Epithelial cell of prostate (primary cell): Measurements from ENCODE around the gene TP53RK.

Experiments
- DNase-seq: peaks from one replicate; pipeline ENCODE4 v3.0.0-alpha.2; 2011; ENCODE audit warnings: low read depth, low spot score
- H3K27ac ChIP-seq: fragments of 450-650 bp; 2 replicates; pipeline ENCODE4 v1.5.1; 2017; ENCODE audit warnings: mild to moderate bottlenecking

The TP53RK gene

DNA sequence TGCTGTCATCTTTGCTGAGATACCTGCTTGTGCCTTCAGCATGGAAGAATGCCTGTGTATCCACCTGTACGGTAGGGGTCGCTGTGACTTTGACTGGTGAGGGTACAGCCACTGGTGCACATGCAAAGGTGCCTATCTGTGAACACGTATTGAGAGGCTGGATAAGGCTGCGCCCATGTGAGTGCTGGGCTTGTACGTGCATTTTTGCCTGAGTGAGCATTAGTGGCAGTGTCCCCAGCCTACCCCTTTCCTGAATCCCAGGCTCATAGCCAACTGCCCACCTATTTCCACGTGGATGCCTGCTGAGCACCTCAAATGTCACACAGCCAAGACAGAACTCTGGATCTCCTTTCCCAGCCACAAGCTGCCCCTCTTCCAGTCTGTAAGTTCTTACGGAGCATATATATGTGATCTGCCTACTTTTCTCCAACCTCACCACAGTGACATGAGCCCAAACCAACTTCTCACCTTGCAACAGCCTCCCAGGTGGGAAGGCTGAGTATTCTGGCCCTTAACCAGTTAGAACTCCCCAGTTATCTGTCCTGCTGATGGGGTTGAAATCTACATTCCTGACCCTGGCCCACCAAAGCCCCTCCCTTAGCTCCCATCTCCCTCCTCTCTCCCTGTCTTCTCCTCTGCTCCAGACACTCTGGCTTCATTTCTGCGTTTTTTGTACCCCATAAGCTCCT, 19.1 kb upstream of the TP53RK start:
- no peak for DNase-seq
- H3K27ac ChIP-seq, result peak overlapping the region; percentile 64

- no peak for DNase-seq
- no peak overlapping the region for H3K27ac ChIP-seq
Measured at GRCh38 chr20:46706242-46706641, 17.0 kb upstream of the TP53RK start.

- no peak overlapping the region for H3K27ac ChIP-seq
- no peak for DNase-seq
Measured at GRCh38 chr20:46705378-46705729, 16.1 kb upstream of the TP53RK start.

DNA sequence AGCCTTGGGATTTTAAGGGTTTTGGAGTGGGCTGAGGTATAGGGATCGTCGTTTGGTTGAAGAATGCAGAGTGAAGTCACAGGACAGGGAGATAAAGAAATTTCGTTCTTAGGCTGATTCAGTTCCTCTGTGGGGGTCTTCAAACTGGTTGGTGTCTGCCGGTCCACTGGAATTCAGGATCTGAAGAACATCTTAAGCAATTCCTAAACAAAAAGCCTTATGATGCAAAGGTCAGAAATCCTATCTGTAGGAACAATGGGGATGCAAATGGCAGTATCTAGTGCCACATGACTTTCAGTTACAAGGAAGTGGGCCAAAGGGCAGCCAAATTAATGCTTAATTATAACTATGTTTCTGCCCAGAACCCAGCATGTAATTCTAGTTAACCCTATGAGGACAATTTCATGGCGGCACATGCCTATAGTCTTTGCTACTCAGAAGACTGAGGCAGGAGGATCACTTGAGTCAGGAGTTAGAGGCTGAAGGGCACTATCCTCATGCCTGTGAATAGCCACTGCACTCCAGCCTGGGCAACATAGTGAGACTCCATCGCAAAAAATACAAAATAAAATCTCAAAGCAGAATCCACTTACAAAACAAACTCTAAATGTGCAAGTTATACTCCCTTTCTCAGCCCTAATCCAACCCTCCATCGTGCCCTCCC, 15.6 kb upstream of the TP53RK start:
- no peak for DNase-seq
- H3K27ac ChIP-seq, result no peak overlapping the region

GRCh38 chr20:46703435-46703834, 14.2 kb upstream of the TP53RK start:
- H3K27ac ChIP-seq, result no peak overlapping the region
- DNase-seq, result no peak

- no peak overlapping the region for H3K27ac ChIP-seq
- no peak for DNase-seq
Measured at GRCh38 chr20:46702447-46703203, 13.4 kb upstream of the TP53RK start.

- no peak for DNase-seq
- no peak overlapping the region for H3K27ac ChIP-seq
Measured at GRCh38 chr20:46701986-46702385, 12.7 kb upstream of the TP53RK start.

DNA sequence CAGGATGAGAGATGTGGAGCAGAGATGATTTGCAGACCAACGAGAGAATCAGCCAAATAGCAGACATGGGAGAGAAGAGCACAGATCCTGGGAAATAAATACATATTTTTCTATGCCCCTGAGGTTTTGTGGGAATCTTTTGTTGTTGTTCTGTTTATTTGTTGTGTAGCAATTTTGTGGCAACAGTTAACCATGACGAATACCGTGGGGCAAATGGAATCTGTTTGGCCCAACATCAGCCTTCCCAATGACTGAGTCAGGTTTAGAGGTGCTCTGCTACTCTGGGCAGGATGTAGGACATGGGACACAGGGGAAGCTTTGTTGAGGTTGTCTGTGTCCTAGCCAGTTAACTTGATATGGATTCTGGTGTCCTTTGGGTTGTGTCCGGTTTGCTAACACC, 12.3 kb upstream of the TP53RK start:
- H3K27ac ChIP-seq, result no peak overlapping the region
- no peak for DNase-seq

- no peak overlapping the region for H3K27ac ChIP-seq
- no peak for DNase-seq
Measured at GRCh38 chr20:46701057-46701456, 11.8 kb upstream of the TP53RK start.

GRCh38 chr20:46700481-46700880, 11.2 kb upstream of the TP53RK start:
- H3K27ac ChIP-seq, result no peak overlapping the region
- DNase-seq, result no peak

- no peak for DNase-seq
- H3K27ac ChIP-seq, result no peak overlapping the region
Measured at GRCh38 chr20:46699651-46700359, 10.6 kb upstream of the TP53RK start.

DNA sequence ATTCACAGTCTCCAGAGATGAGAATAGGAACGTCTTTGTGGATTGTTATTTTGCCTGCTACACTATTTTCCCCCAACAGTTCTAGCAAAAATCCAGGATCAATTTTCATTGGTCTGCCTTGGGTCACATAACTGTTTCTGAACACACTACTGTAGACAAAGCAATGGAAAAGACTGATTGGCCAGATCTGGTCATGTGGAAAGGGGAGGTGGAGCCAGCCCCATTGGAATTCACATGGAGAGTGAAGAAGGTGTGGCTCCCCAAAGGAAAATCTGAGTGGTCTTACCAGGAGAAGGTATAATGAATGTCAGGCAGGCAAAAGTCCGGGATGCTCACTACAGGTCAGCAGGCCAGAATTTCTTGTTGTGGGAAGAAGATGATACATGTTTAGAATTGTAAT, 9.5 kb upstream of the TP53RK start:
- DNase-seq, result no peak

DNA sequence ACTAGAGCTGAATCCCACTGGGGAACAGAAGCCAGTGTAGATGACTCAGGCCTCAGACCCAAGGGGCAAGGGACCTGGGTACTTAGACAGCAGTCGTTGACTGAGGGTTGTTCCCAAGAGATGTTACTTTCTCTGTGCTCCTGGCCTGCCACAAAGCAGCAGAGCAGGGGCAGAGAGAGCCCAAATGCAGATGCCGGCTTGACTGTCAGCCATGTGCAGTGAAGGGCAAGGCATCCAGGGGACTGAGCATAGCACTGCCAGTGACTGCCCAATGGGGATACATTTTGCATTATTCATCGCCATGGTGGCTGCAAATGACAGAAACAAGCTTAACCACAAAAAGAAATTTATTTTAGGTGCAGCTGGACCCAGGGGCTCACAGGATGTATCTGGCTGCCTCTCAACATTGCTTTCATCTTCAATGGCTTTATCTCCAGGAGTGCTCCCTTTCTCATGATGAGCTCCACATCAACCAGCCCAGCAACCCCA, 7.6 kb upstream of the TP53RK start:
- no peak for DNase-seq
- H3K27ac ChIP-seq, result no peak overlapping the region

More for the DNA sequence above, 9.5 kb upstream of the TP53RK start:
- no peak overlapping the region for H3K27ac ChIP-seq

GRCh38 chr20:46695892-46696291, 6.6 kb upstream of the TP53RK start:
- DNase-seq, result no peak
- no peak overlapping the region for H3K27ac ChIP-seq

DNA sequence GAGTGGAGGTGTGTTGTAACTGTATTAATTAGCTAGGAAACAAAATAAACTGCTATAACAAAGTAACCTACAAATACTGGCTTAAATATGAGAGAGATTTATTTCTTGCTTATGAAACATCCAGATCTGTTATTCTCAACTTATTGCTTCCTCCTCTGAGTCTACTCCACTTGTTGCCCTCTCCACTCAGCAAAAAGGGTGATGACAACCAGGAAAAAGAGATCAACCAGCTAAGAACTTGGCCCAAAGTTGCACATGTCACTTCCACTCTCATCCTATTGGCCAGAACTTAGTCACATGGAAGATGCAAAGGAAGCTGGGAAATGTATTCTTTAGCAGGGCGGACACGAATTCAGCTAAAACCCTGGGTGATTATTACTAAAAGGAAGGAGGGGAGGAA, 5.2 kb upstream of the TP53RK start:
- no peak overlapping the region for H3K27ac ChIP-seq
- no peak for DNase-seq

DNA sequence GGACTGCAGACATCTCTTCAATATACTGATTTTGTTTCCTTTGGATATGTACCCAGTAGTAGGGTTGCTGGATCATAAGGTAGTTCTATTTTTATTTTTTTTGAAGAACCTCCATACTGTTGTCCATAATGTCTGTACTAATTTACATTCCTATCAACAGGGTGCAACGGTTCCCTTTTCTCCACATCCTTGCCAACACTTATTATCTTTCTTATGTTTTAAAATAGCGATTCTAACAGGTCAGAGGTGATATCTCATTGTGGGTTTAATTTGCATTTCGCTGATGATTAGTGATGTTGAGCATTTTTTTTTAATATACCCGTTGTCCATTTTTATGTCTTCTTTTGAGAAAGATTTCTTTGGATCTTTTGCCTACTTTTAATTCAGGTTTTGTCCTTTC, 2.0 kb upstream of the TP53RK start:
- no peak for DNase-seq
- H3K27ac ChIP-seq, result no peak overlapping the region

GRCh38 chr20:46690219-46691106, 1.2 kb upstream of the TP53RK start:
- H3K27ac ChIP-seq, result peak overlapping the region; percentile 95
- no peak for DNase-seq

GRCh38 chr20:46689754-46690085, 476 bp upstream of the TP53RK start:
- no peak for DNase-seq
- H3K27ac ChIP-seq, result peak overlapping the region; percentile 95

DNA sequence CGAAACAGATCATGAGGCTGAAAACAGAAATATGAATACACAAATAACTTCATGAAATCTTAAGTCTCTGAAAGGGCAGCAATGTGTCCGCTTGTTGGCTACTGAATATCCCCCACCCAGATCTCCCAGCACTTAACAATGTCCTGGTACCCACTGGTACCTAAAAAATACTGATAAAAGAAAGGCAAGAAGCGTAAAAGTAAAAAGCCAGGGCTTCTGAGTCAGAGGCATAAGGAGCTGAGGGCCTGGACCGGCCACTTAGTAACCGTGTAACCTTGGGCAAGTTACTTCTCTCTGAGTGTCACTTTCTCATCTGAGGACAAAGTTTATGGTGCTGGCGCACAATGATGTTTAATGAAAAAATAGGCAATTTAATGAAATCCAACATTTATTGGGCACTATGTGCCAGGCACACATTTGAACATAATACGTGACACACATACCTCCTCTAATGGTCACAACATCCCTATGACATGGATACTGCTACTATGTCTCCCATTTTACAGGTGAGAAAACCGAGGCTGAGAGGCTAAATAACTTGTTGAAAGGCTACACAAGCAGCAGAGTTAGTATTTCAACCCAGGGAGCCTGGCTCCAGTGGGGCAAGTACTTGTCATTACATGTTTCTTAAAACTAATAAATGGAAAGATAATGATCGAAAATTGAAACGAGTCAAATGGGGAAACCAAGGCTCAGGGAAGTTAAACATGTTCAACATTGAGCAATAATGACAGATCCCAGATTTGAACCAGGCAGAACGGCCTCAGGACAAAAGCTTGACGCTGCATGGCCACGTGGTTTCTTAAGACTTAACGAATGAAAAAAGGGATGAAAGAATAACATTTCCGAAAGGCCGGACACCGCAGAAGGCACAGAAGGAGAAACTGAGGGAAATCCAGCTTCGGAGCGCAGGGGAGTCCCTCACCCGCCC, 828 bp downstream of the TP53RK start:
- H3K27ac ChIP-seq, result peak overlapping the region; percentile 95
- DNase-seq, result no peak
